Liver (tissue), 9 donors: ENCODE measurements around the gene SOX6. TPM values are rescaled to one million over a fixed set of nuclear protein-coding genes. Genes with fewer than 3 reads are reported as not detected.

Experiments used
- DNase-seq: peaks from one replicate; pipeline ENCODE4 v3.0.0-alpha.2; 2017; ENCODE audit warnings: low spot score
- H3K27ac ChIP-seq, 2 donors: one replicate each; pipeline ENCODE4 v1.7.0; 2013; ENCODE audit warnings: inconsistent platforms in 2 of 2, low read length in 2 of 2, control low read depth in 1 of 2, low read depth in 1 of 2, mild to moderate bottlenecking in 1 of 2
- H3K27me3 ChIP-seq, 4 donors: one replicate each; pipeline versions ENCODE4 v1.6.1 to v1.7.0; 2013; ENCODE audit warnings: low read length in 3 of 4, inconsistent platforms in 1 of 4, mild to moderate bottlenecking in 1 of 4, moderate library complexity in 1 of 4; ENCODE audit not compliant: control insufficient read depth in 4 of 4, insufficient read depth in 4 of 4
- H3K36me3 ChIP-seq, 4 donors: one replicate each; pipeline versions ENCODE4 v1.6.1 to v1.7.0; 2013; ENCODE audit warnings: low read length in 3 of 4, mild to moderate bottlenecking in 3 of 4, low read depth in 1 of 4, moderate library complexity in 1 of 4; ENCODE audit not compliant: control insufficient read depth in 4 of 4, insufficient read depth in 3 of 4
- H3K4me1 ChIP-seq, 4 donors: one replicate each; pipeline versions ENCODE4 v1.6.1 to v1.7.0; 2013; ENCODE audit warnings: low read length in 3 of 4, mild to moderate bottlenecking in 3 of 4, moderate library complexity in 1 of 4; ENCODE audit not compliant: control insufficient read depth in 4 of 4, insufficient read depth in 4 of 4
- H3K4me3 ChIP-seq, 3 donors: one replicate each; pipeline versions ENCODE4 v1.6.1 to v1.7.0; 2013; ENCODE audit warnings: low read length in 3 of 3, control low read depth in 1 of 3, low read depth in 1 of 3, mild to moderate bottlenecking in 1 of 3
- H3K9ac ChIP-seq, 2 donors: one replicate each; pipeline ENCODE4 v1.7.0; 2013; ENCODE audit warnings: low read length in 2 of 2, mild to moderate bottlenecking in 2 of 2, moderate library complexity in 2 of 2, control low read depth in 1 of 2, low read depth in 1 of 2
- H3K9me3 ChIP-seq, 4 donors: one replicate each; pipeline versions ENCODE4 v1.6.1 to v1.7.0; 2013; ENCODE audit warnings: low read length in 3 of 4; ENCODE audit not compliant: control insufficient read depth in 4 of 4
- ATF3 ChIP-seq: IDR thresholded peaks from 2 replicates; pipeline ENCODE4 v1.6.1; 2016; ENCODE audit warnings: antibody characterized with exemption
- EGR1 ChIP-seq, 2 donors: IDR thresholded peaks; 2 replicates each; pipeline ENCODE4 v1.6.1; 2016 to 2018; ENCODE audit warnings: antibody characterized with exemption in 2 of 2, low read depth in 2 of 2
- FOXA1 ChIP-seq: IDR thresholded peaks from 2 replicates; pipeline ENCODE4 v1.6.1; 2016; ENCODE audit warnings: antibody characterized with exemption
- FOXA2 ChIP-seq: IDR thresholded peaks from 2 replicates; pipeline ENCODE4 v1.6.1; 2016; ENCODE audit warnings: antibody characterized with exemption
- GABPA ChIP-seq, 2 donors: IDR thresholded peaks in 1 of 2; conservative IDR thresholded peaks in 1 of 2; 2 replicates each; pipeline ENCODE4 v1.6.1; 2016; ENCODE audit warnings: antibody characterized with exemption in 2 of 2, mild to moderate bottlenecking in 1 of 2, moderate library complexity in 1 of 2
- HNF4A ChIP-seq, 2 donors: conservative IDR thresholded peaks; 2 replicates each; pipeline ENCODE4 v1.6.1; 2016; ENCODE audit warnings: antibody characterized with exemption in 2 of 2, mild to moderate bottlenecking in 2 of 2
- HNF4G ChIP-seq: IDR thresholded peaks from 2 replicates; pipeline ENCODE4 v1.6.1; 2016; ENCODE audit warnings: antibody characterized with exemption
- JUND ChIP-seq, 2 donors: IDR thresholded peaks; 2 replicates each; pipeline ENCODE4 v1.6.1; 2016; ENCODE audit warnings: antibody characterized with exemption in 2 of 2
- NR2F2 ChIP-seq: IDR thresholded peaks from 2 replicates; pipeline ENCODE4 v1.6.1; 2016; ENCODE audit warnings: antibody characterized with exemption
- RAD21 ChIP-seq, 2 donors: IDR thresholded peaks; 2 replicates each; pipeline ENCODE4 v1.6.1; 2016; ENCODE audit warnings: antibody characterized with exemption in 2 of 2, mild to moderate bottlenecking in 2 of 2
- REST ChIP-seq: IDR thresholded peaks from 2 replicates; pipeline ENCODE4 v1.6.1; 2016; ENCODE audit warnings: antibody characterized with exemption, mild to moderate bottlenecking
- SP1 ChIP-seq: IDR thresholded peaks from 2 replicates; pipeline ENCODE4 v1.6.1; 2018; ENCODE audit warnings: antibody characterized with exemption, mild to moderate bottlenecking
- TAF1 ChIP-seq: conservative IDR thresholded peaks from 2 replicates; pipeline ENCODE4 v1.6.1; 2016; ENCODE audit warnings: antibody characterized with exemption, mild to moderate bottlenecking
- ZBTB33 ChIP-seq: IDR thresholded peaks from 2 replicates; pipeline ENCODE4 v1.6.1; 2016; ENCODE audit warnings: antibody characterized with exemption
- WGBS: extraction: QIAGEN DNeasy Blood & Tissue Kit; methylation state at CpG from one replicate; pipeline ENCODE4 v1.1.7; 2013; 5-methylcytosine and 5-hydroxymethylcytosine counted together
- polyA plus RNA-seq, 2 donors: library from polyadenylated mRNA; stranded (reverse) in 1 of 2; unstranded in 1 of 2; fragments of 200-250 nt in 1 of 2; fragments of >200 nt in 1 of 2; fragmentation: Nextera tagmentation in 1 of 2; extraction: Ambion mirVana in 1 of 2; gene quantifications; one replicate each; pipeline versions ENCODE4 v1.2.1 to v1.2.3, GENCODE V29; 2013 to 2015
- total RNA-seq, 2 donors: library from RNA; depleted of rRNA; stranded (reverse); fragments of >200 nt; gene quantifications; one replicate each; pipeline ENCODE4 v1.2.3, GENCODE V29; 2014
- donor health status: healthy.
- donor health status: healthy.
- donor health status: healthy.
- donor health status: healthy.
- donor health status: healthy.

The SOX6 gene
- total and polyA plus RNA-seq, 4 donors = 2.4 to 111 (median 14.8) TPM

DNA sequence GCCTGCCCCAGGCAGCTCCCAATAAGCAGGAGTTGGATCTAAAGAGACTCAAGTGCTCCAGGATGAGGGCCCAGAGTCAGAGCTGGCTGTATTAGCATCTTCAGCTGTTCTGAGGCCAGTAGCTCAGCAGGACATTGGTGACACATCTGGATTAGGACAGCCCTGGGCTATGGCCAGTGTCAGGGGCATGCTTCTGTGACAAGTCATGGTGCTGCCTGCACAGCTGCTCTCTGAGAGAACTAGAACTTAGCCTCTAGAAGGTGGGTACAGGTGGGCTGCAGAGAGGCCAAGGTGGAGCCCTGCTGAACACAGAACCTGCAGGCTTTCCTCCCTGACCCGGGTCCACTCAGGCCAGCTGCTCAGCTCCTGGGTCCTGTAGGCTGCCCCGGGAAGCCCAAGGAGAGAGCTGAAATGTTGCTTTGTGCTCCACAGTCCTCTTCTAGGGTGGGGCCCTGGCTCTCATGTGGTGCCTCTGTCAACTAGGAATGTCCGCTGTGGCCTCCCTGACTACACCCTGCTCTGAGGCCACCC, 426.9 kb downstream of the SOX6 start:
- 94% methylated on average over 3 of the region's 3 CpGs for WGBS
- H3K9ac ChIP-seq = no peak overlapping the region
- H3K9me3 ChIP-seq = peaks cover 0 to 3% (median 0%) of the 10 kb centered on the region in 4 donors

DNA sequence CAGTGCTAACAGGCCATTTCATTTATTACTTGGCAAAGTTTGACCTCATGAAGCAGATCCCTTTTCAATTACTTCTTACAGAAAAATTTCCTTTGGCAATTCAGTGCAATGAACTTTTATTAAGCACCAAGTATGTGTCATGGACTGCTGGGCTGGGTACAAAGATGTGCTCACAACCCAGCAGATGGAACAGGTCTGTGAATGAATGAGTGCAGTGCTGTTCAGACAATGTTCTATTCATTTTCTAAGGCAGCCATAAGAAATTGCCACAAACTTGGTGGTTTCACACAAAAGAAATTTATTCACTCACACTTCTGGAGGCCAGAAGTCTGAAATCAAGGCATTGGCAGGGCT, 428.5 kb downstream of the SOX6 start:
- H3K9me3 ChIP-seq = peaks cover 0 to 3% (median 0%) of the 10 kb centered on the region in 4 donors
- H3K9ac ChIP-seq = no peak overlapping the region
- no peak overlapping the region for H3K27ac ChIP-seq
- H3K27me3 ChIP-seq = no peaks in the 10 kb centered on the region
- no peaks in the 10 kb centered on the region for H3K4me1 ChIP-seq
- TF ChIP-seq FOXA1 = no peak
- TF ChIP-seq GABPA (IDR thresholded peaks at IDR 0.05 in 1 of 2, conservative IDR thresholded peaks at IDR 0.05 in 1 of 2) = no peak
- TF ChIP-seq TAF1 = no peak
- TF ChIP-seq EGR1 (IDR thresholded peaks at IDR 0.05; ENCODE audit: low read depth in 2 of 2) = no peak
- TF ChIP-seq NR2F2 = no peak
- TF ChIP-seq JUND (IDR thresholded peaks at IDR 0.05) = no peak
- TF ChIP-seq HNF4A (conservative IDR thresholded peaks at IDR 0.05) = no peak
- TF ChIP-seq REST = no peak
- no peak for TF ChIP-seq FOXA2
- no peak for TF ChIP-seq SP1
- TF ChIP-seq ATF3 = no peak
- no peak for TF ChIP-seq HNF4G
- no peak overlapping the region for H3K4me3 ChIP-seq
- H3K36me3 ChIP-seq = no peaks in the 10 kb centered on the region
- no peak for DNase-seq

More for the DNA sequence above, 426.9 kb downstream of the SOX6 start:
- peaks cover 0 to 3% (median 0%) of the 10 kb centered on the region in 4 donors for H3K4me1 ChIP-seq
- TF ChIP-seq HNF4G (no peak), ATF3 (no peak)
- H3K27me3 ChIP-seq = no peaks in the 10 kb centered on the region
- peak; percentile 17 for DNase-seq
- H3K36me3 ChIP-seq = no peaks in the 10 kb centered on the region
- H3K4me3 ChIP-seq = no peak overlapping the region
- H3K27ac ChIP-seq = no peak overlapping the region

DNA sequence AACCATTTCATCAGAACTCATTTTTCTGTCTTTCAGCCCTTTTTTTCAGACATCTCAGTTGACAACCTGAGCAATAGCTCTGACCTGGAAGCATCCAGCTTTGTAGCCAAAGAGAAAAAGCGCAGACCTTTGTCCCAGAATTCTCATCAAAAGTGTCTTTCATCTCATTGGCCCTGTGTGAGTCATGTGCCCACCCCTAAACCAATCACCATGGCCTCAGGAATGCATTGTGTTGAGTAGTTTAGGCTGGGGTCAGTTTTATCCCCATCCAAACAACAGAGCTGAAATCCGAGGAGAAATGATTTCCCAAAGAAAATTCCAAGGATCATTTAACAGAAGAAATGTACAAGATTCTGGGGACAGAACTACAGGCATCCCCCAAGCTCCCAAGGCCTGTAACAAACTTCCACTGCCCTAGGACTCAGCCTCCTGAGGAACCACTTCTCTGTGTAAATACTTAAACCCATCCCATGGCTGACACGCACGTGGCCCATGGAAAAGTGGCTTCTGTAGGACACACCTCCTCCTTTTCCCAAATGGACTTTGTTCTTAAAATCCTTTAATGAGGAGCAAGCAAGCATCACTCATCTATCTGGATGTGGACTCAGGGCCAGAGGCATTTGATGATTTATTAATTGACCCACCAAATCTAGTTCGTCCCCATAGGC, 429.0 kb downstream of the SOX6 start:
- WGBS = 90% methylated on average over 5 of the region's 5 CpGs

More for the DNA sequence above, 429.0 kb downstream of the SOX6 start:
- no peaks in the 10 kb centered on the region for H3K36me3 ChIP-seq
- no peak overlapping the region for H3K27ac ChIP-seq
- H3K9ac ChIP-seq = no peak overlapping the region
- H3K4me1 ChIP-seq = no peaks in the 10 kb centered on the region
- no peaks in the 10 kb centered on the region for H3K9me3 ChIP-seq
- H3K4me3 ChIP-seq = no peak overlapping the region
- no peak for DNase-seq
- no peak for TF ChIP-seq RAD21 (IDR thresholded peaks at IDR 0.05)
- no peak for TF ChIP-seq ZBTB33
- H3K27me3 ChIP-seq = no peaks in the 10 kb centered on the region
